H1 (cell line): ENCODE measurements around the gene ARGLU1. TPM values are rescaled to one million over a fixed set of nuclear protein-coding genes. Genes with fewer than 3 reads are reported as not detected.

ENCODE experiments used
- CTCF ChIA-PET: fragments of 300-600 bp; sonication (Branson Sonifier 250); formaldehyde crosslinking; loops from one replicate; lab custom pipeline; 2021; ENCODE audit not compliant: partially characterized antibody; lab: Charles Lee
- POLR2A ChIA-PET: fragments of 300-600 bp; sonication (Branson Sonifier 250); formaldehyde crosslinking; loops from one replicate; lab custom pipeline; 2021; ENCODE audit warnings: inconsistent platforms; ENCODE audit not compliant: partially characterized antibody; lab: Charles Lee
- DNase-seq, 2 experiments: peaks; one replicate each; pipeline versions ENCODE4 v3.0.0 to v3.0.0-alpha.2; 2010 to 2022; ENCODE audit warnings: low spot score in 2 of 2, low read depth in 1 of 2, mixed read lengths in 1 of 2
- FAIRE-seq: peaks from 2 replicates; lab custom pipeline; 2011; peaks lifted over from hg19 to GRCh38; lab: Jason Lieb, UNC
- H2AFZ ChIP-seq: 2 replicates; pipeline ENCODE4 v1.8.1; 2012; ENCODE audit warnings: low read length, inconsistent platforms
- H2AK5ac ChIP-seq: 2 replicates; pipeline ENCODE4 v1.6.1; 2013; ENCODE audit warnings: low read depth, low read length
- H2BK120ac ChIP-seq: replicated peaks from 2 replicates; pipeline ENCODE3; 2013; ENCODE audit warnings: low read depth, low read length, inconsistent platforms
- H2BK12ac ChIP-seq: 2 replicates; pipeline ENCODE4 v1.6.1; 2013; ENCODE audit warnings: low read depth, low read length
- H2BK15ac ChIP-seq: 2 replicates; pipeline ENCODE4 v1.6.1; 2013; ENCODE audit warnings: low read length
- H2BK20ac ChIP-seq: 2 replicates; pipeline ENCODE4 v1.6.1; 2013; ENCODE audit warnings: low read length
- H2BK5ac ChIP-seq: 2 replicates; pipeline ENCODE4 v1.6.1; 2013; ENCODE audit warnings: low read depth, low read length
- H3K14ac ChIP-seq: 2 replicates; pipeline ENCODE4 v1.6.1; 2013; ENCODE audit warnings: inconsistent platforms; ENCODE audit not compliant: insufficient read length
- H3K18ac ChIP-seq: 2 replicates; pipeline ENCODE4 v1.6.1; 2013; ENCODE audit warnings: low read length; ENCODE audit errors: extremely low read depth
- H3K23ac ChIP-seq: 2 replicates; pipeline ENCODE4 v1.6.1; 2013; ENCODE audit warnings: inconsistent platforms; ENCODE audit not compliant: insufficient read length
- H3K23me2 ChIP-seq: 2 replicates; pipeline ENCODE4 v1.6.1; 2013; ENCODE audit warnings: low read depth, low read length
- H3K27ac ChIP-seq: 2 replicates; pipeline ENCODE4 v1.6.1; 2011; ENCODE audit warnings: low read depth, low read length, inconsistent platforms
- H3K27me3 ChIP-seq, 4 experiments: replicated peaks in 1 of 4; 1 replicate in 1 of 4; 2 replicates in 3 of 4; pipeline versions ENCODE4 v1.6.1 to v1.8.1; 2011 to 2013; ENCODE audit warnings: low read length in 3 of 4, mild to moderate bottlenecking in 3 of 4, inconsistent platforms in 2 of 4, mixed read lengths in 2 of 4, moderate library complexity in 1 of 4; ENCODE audit not compliant: control insufficient read depth in 3 of 4, insufficient read depth in 3 of 4; ENCODE audit errors: extremely low read depth in 1 of 4
- H3K36me3 ChIP-seq, 4 experiments: 2 replicates each; pipeline versions ENCODE4 v1.6.1 to v1.8.1; 2011 to 2013; ENCODE audit warnings: mild to moderate bottlenecking in 4 of 4, low read length in 3 of 4, moderate library complexity in 2 of 4, control low read depth in 1 of 4, inconsistent platforms in 1 of 4; ENCODE audit not compliant: insufficient read depth in 4 of 4, control insufficient read depth in 2 of 4
- H3K4ac ChIP-seq: replicated peaks from 2 replicates; pipeline ENCODE3; 2013; ENCODE audit warnings: low read length, low read depth, mixed read lengths, inconsistent platforms; ENCODE audit not compliant: insufficient read length
- H3K4me1 ChIP-seq, 4 experiments: replicated peaks in 1 of 4; 1 replicate in 1 of 4; 2 replicates in 3 of 4; pipeline versions ENCODE4 v1.6.1 to v1.8.1; 2011 to 2013; ENCODE audit warnings: low read length in 3 of 4, inconsistent platforms in 2 of 4, mixed read lengths in 1 of 4; ENCODE audit not compliant: insufficient read depth in 4 of 4, control insufficient read depth in 3 of 4
- H3K4me2 ChIP-seq, 2 experiments: 2 replicates each; pipeline versions ENCODE4 v1.6.1 to v1.8.1; 2011 to 2013; ENCODE audit warnings: low read depth in 2 of 2, low read length in 2 of 2, control low read depth in 1 of 2, inconsistent platforms in 1 of 2, mild to moderate bottlenecking in 1 of 2; ENCODE audit not compliant: insufficient read depth in 1 of 2
- H3K4me3 ChIP-seq, 4 experiments: fragments of 200-600, 300-600 bp in 1 of 4; sonication (generic), shearing (Covaris generic), sonication (Bioruptor Twin) in 1 of 4; 2 replicates each; pipeline versions ENCODE4 v1.5.1 to v1.8.1; 2011 to 2016; ENCODE audit warnings: low read length in 4 of 4, low read depth in 3 of 4, control low read depth in 2 of 4, inconsistent platforms in 2 of 4, mild to moderate bottlenecking in 2 of 4, mixed read lengths in 1 of 4, moderate library complexity in 1 of 4; ENCODE audit not compliant: insufficient read depth in 2 of 4; ENCODE audit errors: extremely low read depth in 1 of 4
- H3K56ac ChIP-seq: replicated peaks from 2 replicates; pipeline ENCODE3; 2013; ENCODE audit warnings: low read depth, mild to moderate bottlenecking, mixed read lengths, low read length, inconsistent platforms; ENCODE audit not compliant: insufficient read length
- H3K79me1 ChIP-seq: 2 replicates; pipeline ENCODE4 v1.6.1; 2013; ENCODE audit warnings: low read depth, low read length, control low read depth
- H3K79me2 ChIP-seq, 2 experiments: 2 replicates each; pipeline versions ENCODE4 v1.6.1 to v1.8.1; 2012 to 2013; ENCODE audit warnings: low read length in 2 of 2, mild to moderate bottlenecking in 2 of 2, inconsistent platforms in 1 of 2; ENCODE audit not compliant: insufficient read depth in 2 of 2, control insufficient read depth in 1 of 2
- H3K9ac ChIP-seq, 4 experiments: replicated peaks in 1 of 4; 1 replicate in 1 of 4; 2 replicates in 3 of 4; pipeline versions ENCODE4 v1.6.1 to v1.8.1; 2011 to 2013; ENCODE audit warnings: low read depth in 3 of 4, low read length in 3 of 4, control low read depth in 2 of 4, mild to moderate bottlenecking in 2 of 4, moderate library complexity in 2 of 4, inconsistent platforms in 1 of 4; ENCODE audit errors: extremely low read depth in 1 of 4
- H3K9me3 ChIP-seq, 2 experiments: 2 replicates each; pipeline versions ENCODE4 v1.6.1 to v1.8.1; 2012 to 2013; ENCODE audit warnings: mild to moderate bottlenecking in 2 of 2, moderate library complexity in 2 of 2, control low read depth in 1 of 2, inconsistent platforms in 1 of 2, low read depth in 1 of 2, low read length in 1 of 2, mixed read lengths in 1 of 2; ENCODE audit not compliant: insufficient read depth in 2 of 2
- H4K20me1 ChIP-seq, 2 experiments: replicated peaks in 1 of 2; 2 replicates each; pipeline versions ENCODE3 to v1.8.1; 2011 to 2013; ENCODE audit warnings: inconsistent platforms in 2 of 2, low read length in 2 of 2, mild to moderate bottlenecking in 1 of 2; ENCODE audit not compliant: insufficient read depth in 2 of 2, control insufficient read depth in 1 of 2
- H4K5ac ChIP-seq: 2 replicates; pipeline ENCODE4 v1.6.1; 2013; ENCODE audit warnings: low read length, low read depth, mixed read lengths, inconsistent platforms; ENCODE audit not compliant: insufficient read length
- H4K8ac ChIP-seq: 2 replicates; pipeline ENCODE4 v1.8.0; 2013; ENCODE audit warnings: mild to moderate bottlenecking, moderate library complexity, low read length, inconsistent platforms; ENCODE audit not compliant: insufficient read depth; ENCODE audit errors: extremely low read depth
- H4K91ac ChIP-seq: replicated peaks from 2 replicates; pipeline ENCODE3; 2013; ENCODE audit warnings: low read length, mixed read lengths, inconsistent platforms; ENCODE audit not compliant: insufficient read length
- ASH2L ChIP-seq: fragments of 200-600, 300-600 bp; sonication (generic); IDR thresholded peaks from one replicate; pipeline ENCODE4 v1.7.1; 2017; ENCODE audit warnings: low read length
- CBX8 ChIP-seq: fragments of 300-800, 300-1000 bp; sonication (generic); IDR thresholded peaks from 2 replicates; pipeline ENCODE4 v1.7.1; 2016; ENCODE audit warnings: low read depth, low read length, borderline replicate concordance
- CHD1 ChIP-seq: IDR thresholded peaks from 2 replicates; pipeline ENCODE4 v1.6.1; 2012; ENCODE audit warnings: low read depth, low read length, improper control_type of control experiment
- EP300 ChIP-seq, 2 experiments: IDR thresholded peaks; 1 replicate in 1 of 2; 2 replicates in 1 of 2; pipeline ENCODE4 v1.6.1; 2011 to 2012; ENCODE audit warnings: low read depth in 2 of 2, low read length in 2 of 2, mild to moderate bottlenecking in 2 of 2, borderline replicate concordance in 1 of 2, inconsistent platforms in 1 of 2, moderate library complexity in 1 of 2
- FOSL1 ChIP-seq: IDR thresholded peaks from 2 replicates; pipeline ENCODE4 v1.6.1; 2011; ENCODE audit warnings: mild to moderate bottlenecking, low read depth, low read length, moderate library complexity; ENCODE audit not compliant: insufficient read depth
- GABPA ChIP-seq: IDR thresholded peaks from 2 replicates; pipeline ENCODE4 v1.6.1; 2011; ENCODE audit warnings: mild to moderate bottlenecking, low read length, moderate library complexity, borderline replicate concordance; ENCODE audit not compliant: insufficient read depth
- KDM5A ChIP-seq: fragments of 200-600 bp; IDR thresholded peaks from 2 replicates; pipeline ENCODE4 v1.7.1; 2012; ENCODE audit warnings: mild to moderate bottlenecking, low read length, inconsistent platforms, mixed read lengths
- MAFK ChIP-seq: IDR thresholded peaks from 2 replicates; pipeline ENCODE4 v1.6.1; 2012; ENCODE audit warnings: low read depth, mild to moderate bottlenecking, improper control_type of control experiment, low read length
- RAD21 ChIP-seq, 2 experiments: IDR thresholded peaks in 1 of 2; conservative IDR thresholded peaks in 1 of 2; 2 replicates each; pipeline ENCODE4 v1.6.1; 2011; ENCODE audit warnings: low read depth in 2 of 2, low read length in 2 of 2, improper control_type of control experiment in 1 of 2, inconsistent platforms in 1 of 2, mild to moderate bottlenecking in 1 of 2, moderate library complexity in 1 of 2
- RXRA ChIP-seq: IDR thresholded peaks from 2 replicates; pipeline ENCODE4 v1.6.1; 2011; ENCODE audit warnings: low read depth, mild to moderate bottlenecking, low read length, moderate library complexity; ENCODE audit not compliant: insufficient read depth
- SRF ChIP-seq: IDR thresholded peaks from 2 replicates; pipeline ENCODE4 v1.6.1; 2011; ENCODE audit warnings: mild to moderate bottlenecking, low read depth, low read length, moderate library complexity
- WGBS, 2 experiments: shearing (Covaris generic) in 1 of 2; methylation state at CpG; one replicate each; pipeline versions ENCODE4 v1.1.6 to v1.1.7; 2013 to 2015; ENCODE audit warnings: low lambda C conversion rate in 2 of 2, mixed read lengths in 2 of 2, inconsistent platforms in 1 of 2, low coverage in 1 of 2, missing lambda C conversion rate in 1 of 2; ENCODE audit not compliant: insufficient replicate concordance in 2 of 2, insufficient coverage in 1 of 2, insufficient read length in 1 of 2; ENCODE audit errors: extremely low coverage in 1 of 2, missing lambda C conversion rate in 1 of 2; 5-methylcytosine and 5-hydroxymethylcytosine counted together
- polyA plus RNA-seq, 7 experiments: library from polyadenylated mRNA; depleted of rRNA in 3 of 7; stranded (reverse) in 5 of 7; unstranded in 2 of 7; fragments of >200 nt in 5 of 7; fragments of 200-250 nt in 2 of 7; gene quantifications; 1 replicate in 5 of 7; 2 replicates in 1 of 7; 4 replicates in 1 of 7; pipeline versions ENCODE4 v1.2.1 to v1.2.3, GENCODE V29; 2011 to 2013; ENCODE audit warnings: missing spikeins in 2 of 7, mixed read lengths in 2 of 7
- total RNA-seq: library from RNA; stranded (reverse); fragmentation: NEBNext Ultra II Directional; extraction: Animal tissue kit (Norgen Biotek cat#: 25700); gene quantifications from 2 replicates; pipeline ENCODE4 v1.2.1, GENCODE V29; 2021
- TF ChIP-seq, protein P1 (sequence below): IDR thresholded peaks from 2 replicates; pipeline ENCODE4 v1.6.1; 2011; ENCODE audit warnings: low read length, improper control_type of control experiment

The ARGLU1 gene
- total and polyA plus RNA-seq, 2 of the 8 experiments (the other 6 are each of a cell fraction or from before 2014, with no cell fraction given) = 47.8 to 84.9 TPM

DNA sequence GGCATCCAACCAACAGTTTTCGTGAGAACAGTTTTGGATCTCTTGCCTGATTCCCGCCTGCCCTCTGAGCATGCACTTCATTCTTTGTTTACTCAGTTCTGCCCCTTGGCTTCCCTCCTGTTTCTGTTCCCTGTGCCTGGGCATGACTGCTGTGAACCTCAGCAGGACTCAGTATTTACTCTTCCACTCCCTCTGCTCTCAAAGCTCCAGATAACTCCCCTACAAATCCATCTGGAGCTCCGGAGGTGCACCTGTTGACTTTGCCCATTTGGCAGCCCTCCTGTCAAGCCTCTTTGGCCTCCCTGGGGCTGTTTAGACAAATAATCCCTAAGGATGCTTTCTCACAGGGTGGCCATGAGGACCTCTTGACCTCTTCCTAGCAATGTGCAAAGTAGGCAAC lies 34.2 kb upstream of the ARGLU1 start:
- Histone ChIP-seq H4K8ac (no peak overlapping the region), H3K23me2 (no peaks in the 10 kb centered on the region)
- TF ChIP-seq RAD21 (IDR thresholded peaks at IDR 0.05 in 1 of 2, conservative IDR thresholded peaks at IDR 0.05 in 1 of 2; ENCODE audit: low read depth in 2 of 2, low read length in 2 of 2) = no peak
- TF ChIP-seq KDM5A = no peak
- no peak for TF ChIP-seq FOSL1
- TF ChIP-seq CHD1 = no peak
- no peak for TF ChIP-seq ASH2L
- no peak for TF ChIP-seq RXRA
- TF ChIP-seq EP300 (IDR thresholded peaks at IDR 0.05; ENCODE audit: borderline replicate concordance in 1 of 2, low read depth in 2 of 2, low read length in 2 of 2) = no peak
- TF ChIP-seq MAFK = no peak
- TF ChIP-seq GABPA = no peak
- TF ChIP-seq SRF = no peak
- TF ChIP-seq, protein P1, sequence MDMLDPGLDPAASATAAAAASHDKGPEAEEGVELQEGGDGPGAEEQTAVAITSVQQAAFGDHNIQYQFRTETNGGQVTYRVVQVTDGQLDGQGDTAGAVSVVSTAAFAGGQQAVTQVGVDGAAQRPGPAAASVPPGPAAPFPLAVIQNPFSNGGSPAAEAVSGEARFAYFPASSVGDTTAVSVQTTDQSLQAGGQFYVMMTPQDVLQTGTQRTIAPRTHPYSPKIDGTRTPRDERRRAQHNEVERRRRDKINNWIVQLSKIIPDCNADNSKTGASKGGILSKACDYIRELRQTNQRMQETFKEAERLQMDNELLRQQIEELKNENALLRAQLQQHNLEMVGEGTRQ = no peak
- TF ChIP-seq CBX8 = no peak

More for the DNA sequence above, 34.2 kb upstream of the ARGLU1 start:
- H3K23ac ChIP-seq = no peak overlapping the region
- H4K5ac ChIP-seq = no peak overlapping the region
- H4K91ac ChIP-seq = no peak overlapping the region
- no peaks in the 10 kb centered on the region for H3K4me1 ChIP-seq
- H3K9ac ChIP-seq = no peak overlapping the region
- H2AK5ac ChIP-seq = no peak overlapping the region
- H3K36me3 ChIP-seq = no peaks in the 10 kb centered on the region
- no peak for DNase-seq
- H2AFZ ChIP-seq = no peak overlapping the region
- no peak overlapping the region for H2BK12ac ChIP-seq
- H3K4me3 ChIP-seq = no peak overlapping the region
- ChIA-PET POLR2A (no interaction called here), CTCF (interaction anchor here (0.8 to 1.0 kb wide), 4 partner anchors 11 to 448 kb away, joined by 3 to 5 read pairs (median 4); no protein-coding TSS in a partner anchor)
- no peaks in the 10 kb centered on the region for H3K79me2 ChIP-seq
- no peaks in the 10 kb centered on the region for H3K79me1 ChIP-seq
- H2BK20ac ChIP-seq = no peak overlapping the region
- H3K14ac ChIP-seq = no peak overlapping the region
- no peak overlapping the region for H3K56ac ChIP-seq
- H3K9me3 ChIP-seq = no peaks in the 10 kb centered on the region
- no peak overlapping the region for H2BK5ac ChIP-seq
- no peaks in the 10 kb centered on the region for H4K20me1 ChIP-seq
- 97% methylated on average over 3 of the region's 3 CpGs; no CpG with 5 or more reads in 1 of the 2 experiments for WGBS, 2 experiments
- no peak overlapping the region for H3K4ac ChIP-seq
- no peak overlapping the region for H3K4me2 ChIP-seq
- no peak overlapping the region for H2BK15ac ChIP-seq
- no peak for FAIRE-seq
- no peak overlapping the region for H3K27ac ChIP-seq
- H3K27me3 ChIP-seq = no peaks in the 10 kb centered on the region
- H3K18ac ChIP-seq = no peak overlapping the region
- H2BK120ac ChIP-seq = no peak overlapping the region
